Keratinocyte (primary cell): ENCODE results near the gene MSL1. TPM values are rescaled to one million over a fixed set of nuclear protein-coding genes. Genes with fewer than 3 reads are reported as not detected.

ENCODE experiments used
- DNase-seq: peaks from one replicate; pipeline ENCODE4 v3.0.0-alpha.2; 2011; ENCODE audit warnings: low read depth, missing footprints, low spot score
- FAIRE-seq: peaks from 2 replicates; lab custom pipeline; 2011; peaks lifted over from hg19 to GRCh38; lab: Jason Lieb, UNC
- H2AFZ ChIP-seq: 2 replicates; pipeline ENCODE4 v1.6.0; 2012; ENCODE audit warnings: low read length, control low read depth, inconsistent platforms; ENCODE audit not compliant: control insufficient read depth
- H3K27ac ChIP-seq: 2 replicates; pipeline ENCODE4 v1.5.1; 2011; ENCODE audit warnings: low read length; ENCODE audit not compliant: control insufficient read depth, insufficient read depth
- H3K27me3 ChIP-seq: 3 replicates; pipeline ENCODE4 v1.6.0; 2011; ENCODE audit warnings: low read length; ENCODE audit not compliant: control insufficient read depth, insufficient read depth; ENCODE audit errors: extremely low read depth
- H3K36me3 ChIP-seq, 2 experiments: 2 replicates in 1 of 2; 3 replicates in 1 of 2; pipeline ENCODE4 v1.5.1; 2011; ENCODE audit warnings: low read length in 2 of 2, mild to moderate bottlenecking in 1 of 2; ENCODE audit not compliant: control insufficient read depth in 2 of 2, insufficient read depth in 2 of 2; ENCODE audit errors: extremely low read depth in 1 of 2
- H3K4me1 ChIP-seq: 3 replicates; pipeline ENCODE4 v1.5.1; 2011; ENCODE audit warnings: low read length; ENCODE audit not compliant: control insufficient read depth, insufficient read depth; ENCODE audit errors: extremely low read depth
- H3K4me2 ChIP-seq: 3 replicates; pipeline ENCODE4 v1.6.0; 2011; ENCODE audit warnings: low read depth, low read length; ENCODE audit not compliant: control insufficient read depth, insufficient read depth; ENCODE audit errors: extremely low read depth
- H3K4me3 ChIP-seq, 3 experiments: fragments of 200-600 bp in 1 of 3; sonication (generic) in 1 of 3; 2 replicates in 2 of 3; 3 replicates in 1 of 3; pipeline ENCODE4 v1.5.1; 2011 to 2016; ENCODE audit warnings: low read length in 3 of 3, mild to moderate bottlenecking in 3 of 3, control low read depth in 2 of 3, inconsistent platforms in 1 of 3, low read depth in 1 of 3, mixed read lengths in 1 of 3, mixed run types in 1 of 3, moderate library complexity in 1 of 3; ENCODE audit not compliant: control insufficient read depth in 2 of 3, insufficient read depth in 2 of 3; ENCODE audit errors: extremely low read depth in 1 of 3
- H3K79me2 ChIP-seq: 2 replicates; pipeline ENCODE4 v1.6.0; 2012; ENCODE audit warnings: low read length; ENCODE audit not compliant: control insufficient read depth, insufficient read depth
- H3K9ac ChIP-seq: 3 replicates; pipeline ENCODE4 v1.6.0; 2011; ENCODE audit warnings: low read length; ENCODE audit not compliant: control insufficient read depth, insufficient read depth; ENCODE audit errors: extremely low read depth
- H3K9me1 ChIP-seq: 3 replicates; pipeline ENCODE4 v1.6.0; 2011; ENCODE audit warnings: low read length; ENCODE audit not compliant: control insufficient read depth, insufficient read depth; ENCODE audit errors: extremely low read depth
- H3K9me3 ChIP-seq: 2 replicates; pipeline ENCODE4 v1.5.1; 2012; ENCODE audit warnings: low read depth, low read length; ENCODE audit not compliant: control insufficient read depth
- H4K20me1 ChIP-seq: 3 replicates; pipeline ENCODE4 v1.6.0; 2011; ENCODE audit warnings: low read length; ENCODE audit not compliant: control insufficient read depth, insufficient read depth; ENCODE audit errors: extremely low read depth
- EZH2 ChIP-seq: IDR thresholded peaks from one replicate; pipeline ENCODE4 v1.6.1; 2012; ENCODE audit warnings: inconsistent platforms, mild to moderate bottlenecking, low read length, moderate library complexity
- dilution Hi-C: fragments of 300-500 bp; cut with MboI; formaldehyde crosslinking; loops from one replicate; pipeline ENCODE4 v1.7.0; 2020; ENCODE audit warnings: low sequenced_read_pairs; ENCODE audit not compliant: extremely low pct_ligation_motif_present
- polyA plus RNA-seq, 5 experiments: library from polyadenylated mRNA; depleted of rRNA in 3 of 5; stranded (reverse) in 3 of 5; stranded (forward) in 1 of 5; unstranded in 1 of 5; fragments of >200 nt; gene quantifications; 1 replicate in 1 of 5; 2 replicates in 3 of 5; 3 replicates in 1 of 5; pipeline versions ENCODE4 v1.2.1 to v1.2.3, GENCODE V29; 2011 to 2012; ENCODE audit warnings: missing spikeins in 2 of 5, low read depth in 1 of 5, low replicate concordance in 1 of 5
- TF ChIP-seq, protein P1 (sequence below), 3 experiments: IDR thresholded peaks in 1 of 3; conservative IDR thresholded peaks in 1 of 3; optimal IDR thresholded peaks in 1 of 3; 2 replicates in 2 of 3; 3 replicates in 1 of 3; pipeline versions ENCODE3 to v1.5.1; 2011; ENCODE audit warnings: low read length in 3 of 3, mild to moderate bottlenecking in 3 of 3, moderate library complexity in 2 of 3, control low read depth in 1 of 3, inconsistent platforms in 1 of 3; ENCODE audit not compliant: insufficient read depth in 2 of 3; ENCODE audit errors: extremely low read depth in 1 of 3

MSL1 gene
- polyA plus RNA-seq, 1 donor (not counting 4 experiments of a cell fraction or from before 2014, with no cell fraction given), result 66.8 TPM

DNA sequence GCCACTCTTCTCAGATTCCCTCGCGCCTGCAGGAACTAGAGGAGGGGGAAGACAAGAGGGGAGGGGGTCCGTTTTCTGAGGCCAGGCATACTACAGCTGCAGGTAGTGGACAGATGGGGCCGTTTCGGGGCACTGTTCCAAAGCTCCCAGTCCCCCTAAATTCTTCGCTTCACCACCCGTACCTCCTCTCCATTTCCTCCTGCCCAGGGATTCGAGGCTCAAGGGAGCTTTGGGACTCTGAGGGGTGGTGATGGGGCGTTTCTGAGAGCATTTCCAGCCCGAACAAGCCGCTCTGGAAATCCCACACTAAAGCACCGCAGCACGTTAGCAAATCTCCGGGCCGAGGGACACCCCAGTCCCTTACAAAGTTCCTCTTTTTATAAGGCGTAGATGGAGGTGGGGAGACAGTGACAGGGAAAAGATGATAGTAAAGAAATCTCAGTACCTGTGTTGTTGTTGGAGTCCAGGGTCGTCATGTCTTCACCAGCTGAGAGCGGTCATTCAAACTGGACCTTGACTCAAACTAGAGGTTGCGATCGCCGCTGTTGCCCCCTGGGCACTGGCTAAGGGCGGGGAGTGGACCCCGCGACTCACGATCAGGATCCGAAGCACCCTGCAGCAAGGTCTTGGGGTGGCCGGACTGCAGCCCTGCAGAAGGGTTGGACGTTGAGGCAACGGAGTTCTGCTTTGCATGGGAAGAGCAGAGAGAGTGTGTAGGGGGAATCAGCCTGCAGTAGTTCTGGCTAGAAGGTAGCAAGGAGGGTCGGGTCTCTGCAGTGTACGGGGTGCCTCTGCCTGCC lies 22.0 kb upstream of the MSL1 start:
- no peak for DNase-seq
- peak overlapping the region; percentile 1 for H2AFZ ChIP-seq

DNA sequence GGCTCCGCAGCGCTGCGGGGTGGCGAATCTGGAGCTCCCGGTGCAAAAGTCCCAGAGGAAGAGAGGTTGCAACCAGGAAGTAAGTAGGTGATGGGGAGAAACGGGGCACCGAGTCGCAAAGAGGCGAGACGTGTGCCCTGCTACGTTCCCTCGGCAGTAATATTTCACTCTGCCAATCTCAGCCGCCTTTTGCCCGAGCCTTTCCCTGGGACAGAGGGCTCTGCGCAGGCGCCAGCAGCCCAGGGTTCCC lies 21.4 kb upstream of the MSL1 start, which contains the start of gene NR1D1:
Gene NR1D1, minus strand, starts transcription at position 171 of the 250 bp plus-strand sequence. CDS start 495 bp downstream, outside the sequence.
- peaks cover 45% of the 10 kb centered on the region for H3K4me1 ChIP-seq
- dilution Hi-C loops, result no loop called here
- TF ChIP-seq EZH2, result no peak
- TF ChIP-seq, protein P1, sequence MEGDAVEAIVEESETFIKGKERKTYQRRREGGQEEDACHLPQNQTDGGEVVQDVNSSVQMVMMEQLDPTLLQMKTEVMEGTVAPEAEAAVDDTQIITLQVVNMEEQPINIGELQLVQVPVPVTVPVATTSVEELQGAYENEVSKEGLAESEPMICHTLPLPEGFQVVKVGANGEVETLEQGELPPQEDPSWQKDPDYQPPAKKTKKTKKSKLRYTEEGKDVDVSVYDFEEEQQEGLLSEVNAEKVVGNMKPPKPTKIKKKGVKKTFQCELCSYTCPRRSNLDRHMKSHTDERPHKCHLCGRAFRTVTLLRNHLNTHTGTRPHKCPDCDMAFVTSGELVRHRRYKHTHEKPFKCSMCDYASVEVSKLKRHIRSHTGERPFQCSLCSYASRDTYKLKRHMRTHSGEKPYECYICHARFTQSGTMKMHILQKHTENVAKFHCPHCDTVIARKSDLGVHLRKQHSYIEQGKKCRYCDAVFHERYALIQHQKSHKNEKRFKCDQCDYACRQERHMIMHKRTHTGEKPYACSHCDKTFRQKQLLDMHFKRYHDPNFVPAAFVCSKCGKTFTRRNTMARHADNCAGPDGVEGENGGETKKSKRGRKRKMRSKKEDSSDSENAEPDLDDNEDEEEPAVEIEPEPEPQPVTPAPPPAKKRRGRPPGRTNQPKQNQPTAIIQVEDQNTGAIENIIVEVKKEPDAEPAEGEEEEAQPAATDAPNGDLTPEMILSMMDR (optimal IDR thresholded peaks at IDR 0.05 in 1 of 3, IDR thresholded peaks at IDR 0.05 in 1 of 3, conservative IDR thresholded peaks at IDR 0.05 in 1 of 3; ENCODE audit: extremely low read depth in 1 of 3, insufficient read depth in 2 of 3, low read length in 3 of 3), result no peak
- H3K79me2 ChIP-seq, result peaks cover 13% of the 10 kb centered on the region
- H3K27ac ChIP-seq, result peak within 1 kb of the TSS; percentile 100
- DNase-seq (no peak), FAIRE-seq (no peak)
- H3K36me3 ChIP-seq, result peaks cover 14 to 25% of the 10 kb centered on the region in 2 experiments
- no peaks in the 10 kb centered on the region for H3K27me3 ChIP-seq
- H3K4me2 ChIP-seq, result peak within 1 kb of the TSS; percentile 98
- H2AFZ ChIP-seq, result peak within 1 kb of the TSS; percentile 42
- peak within 1 kb of the TSS; percentile 100 for H3K9ac ChIP-seq
- peak within 1 kb of the TSS; percentile 73 to 99 (median 99) for H3K4me3 ChIP-seq
- H4K20me1 ChIP-seq, result no peaks in the 10 kb centered on the region
- no peaks in the 10 kb centered on the region for H3K9me1 ChIP-seq
- H3K9me3 ChIP-seq, result no peaks in the 10 kb centered on the region

More for the DNA sequence above, 22.0 kb upstream of the MSL1 start:
- no peaks in the 10 kb centered on the region for H3K9me3 ChIP-seq
- H3K27me3 ChIP-seq, result no peaks in the 10 kb centered on the region
- no peak for FAIRE-seq
- no peaks in the 10 kb centered on the region for H4K20me1 ChIP-seq
- H3K4me2 ChIP-seq, result peak overlapping the region; percentile 91
- H3K9me1 ChIP-seq, result no peaks in the 10 kb centered on the region
- H3K9ac ChIP-seq, result peak overlapping the region; percentile 100
- H3K79me2 ChIP-seq, result peaks cover 13% of the 10 kb centered on the region
- peak overlapping the region; percentile 100 for H3K27ac ChIP-seq
- TF ChIP-seq, protein P1 (optimal IDR thresholded peaks at IDR 0.05 in 1 of 3, IDR thresholded peaks at IDR 0.05 in 1 of 3, conservative IDR thresholded peaks at IDR 0.05 in 1 of 3; ENCODE audit: extremely low read depth in 1 of 3, insufficient read depth in 2 of 3, low read length in 3 of 3), result no peak
- TF ChIP-seq EZH2, result no peak
- dilution Hi-C loops, result no loop called here
- H3K36me3 ChIP-seq, result peaks cover 17 to 30% of the 10 kb centered on the region in 2 experiments
- peak overlapping the region; percentile 73 to 99 (median 99) for H3K4me3 ChIP-seq
- peaks cover 39% of the 10 kb centered on the region for H3K4me1 ChIP-seq
